MM.1S (cell line): Measurements from ENCODE around the gene CARD11.
A peak's percentile ranks its signal among the peaks of the same experiment; 100 is the strongest.

ENCODE experiments used
- DNase-seq: peaks from one replicate; pipeline ENCODE4 v3.0.0-alpha.2; 2015
- H2AFZ ChIP-seq: fragments of 300-600 bp; sonication (generic); 2 replicates; pipeline ENCODE4 v1.6.0; 2016; ENCODE audit warnings: antibody characterized with exemption, low read length
- H3F3A ChIP-seq: fragments of 300-600 bp; sonication (generic); 2 replicates; pipeline ENCODE4 v1.6.1; 2016; ENCODE audit warnings: mild to moderate bottlenecking, antibody characterized with exemption, low read length, moderate library complexity, mixed read lengths; ENCODE audit not compliant: insufficient read depth
- H3K27ac ChIP-seq: fragments of 300-600 bp; sonication (generic); 2 replicates; pipeline ENCODE4 v1.5.1; 2016; ENCODE audit warnings: mild to moderate bottlenecking, low read length
- H3K27me3 ChIP-seq: fragments of 300-600 bp; sonication (generic); replicated peaks from 2 replicates; pipeline ENCODE4 v1.6.0; 2016; ENCODE audit warnings: low read length; ENCODE audit not compliant: insufficient read depth
- H3K36me3 ChIP-seq: fragments of 300-600 bp; sonication (generic); replicated peaks from 2 replicates; pipeline ENCODE4 v1.6.1; 2016; ENCODE audit warnings: mild to moderate bottlenecking, low read length, mixed read lengths; ENCODE audit not compliant: insufficient read depth
- H3K4me1 ChIP-seq: fragments of 300-600 bp; sonication (generic); 2 replicates; pipeline ENCODE4 v1.6.1; 2016; ENCODE audit warnings: low read length, mixed read lengths
- H3K4me2 ChIP-seq: fragments of 300-600 bp; sonication (generic); 2 replicates; pipeline ENCODE4 v1.6.0; 2016; ENCODE audit warnings: low read depth, low read length
- H3K4me3 ChIP-seq: fragments of 300-600 bp; sonication (generic); 2 replicates; pipeline ENCODE4 v1.5.1; 2016; ENCODE audit warnings: low read length, mixed read lengths
- H3K79me2 ChIP-seq: fragments of 300-600 bp; sonication (generic); 2 replicates; pipeline ENCODE4 v1.6.1; 2016; ENCODE audit warnings: mixed run types, low read length, mixed read lengths
- H3K9ac ChIP-seq: fragments of 300-600 bp; sonication (generic); 2 replicates; pipeline ENCODE4 v1.6.1; 2016; ENCODE audit warnings: low read length, mixed read lengths
- H3K9me2 ChIP-seq: fragments of 300-600 bp; sonication (generic); replicated peaks from 2 replicates; pipeline ENCODE4 v1.6.1; 2016; ENCODE audit warnings: mild to moderate bottlenecking, low read length, mixed read lengths; ENCODE audit not compliant: insufficient read depth
- H3K9me3 ChIP-seq: fragments of 300-600 bp; sonication (generic); replicated peaks from 2 replicates; pipeline ENCODE4 v1.6.1; 2016; ENCODE audit warnings: mild to moderate bottlenecking, low read length, mixed read lengths; ENCODE audit not compliant: insufficient read depth
- H4K20me1 ChIP-seq: fragments of 300-600 bp; sonication (generic); 2 replicates; pipeline ENCODE4 v1.6.1; 2016; ENCODE audit warnings: mild to moderate bottlenecking, low read length, moderate library complexity, mixed read lengths; ENCODE audit not compliant: insufficient read depth
- CTCF ChIP-seq: fragments of 300-600 bp; sonication (generic); IDR thresholded peaks from 2 replicates; pipeline ENCODE4 v1.5.1; 2016; ENCODE audit warnings: antibody characterized with exemption, low read length, mixed read lengths
- EZH2 ChIP-seq: fragments of 300-600 bp; sonication (generic); optimal IDR thresholded peaks from 2 replicates; pipeline ENCODE3; 2017; ENCODE audit warnings: low read depth, mild to moderate bottlenecking, antibody characterized with exemption, low read length, mixed read lengths
- EZH2phosphoT487 ChIP-seq: fragments of 300-600 bp; sonication (generic); IDR thresholded peaks from 2 replicates; pipeline ENCODE4 v1.6.1; 2018; ENCODE audit warnings: antibody characterized with exemption, low read length

CARD11 gene

GRCh38 chr7:3043544-3044371 lies at the start of gene CARD11:
Gene CARD11 (minus strand): TSS chr7:3043867. CDS start chr7:2958506, 85,361 bp downstream.
- Histone ChIP-seq H3K36me3 (no peaks in the 10 kb centered on the region), H3K9ac (peak within 1 kb of the TSS; percentile 68), H3K79me2 (peaks cover 41% of the 10 kb centered on the region), H3K4me3 (peak within 1 kb of the TSS; percentile 64), H4K20me1 (no peaks in the 10 kb centered on the region), H3K27ac (peak within 1 kb of the TSS; percentile 16; the same call in 1 of the 2 replicates), H3K27me3 (no peaks in the 10 kb centered on the region), H2AFZ (peak within 1 kb of the TSS; percentile 72), H3K9me2 (no peaks in the 10 kb centered on the region), H3K4me2 (peak within 1 kb of the TSS; percentile 72), H3K4me1 (no peaks in the 10 kb centered on the region), H3K9me3 (no peaks in the 10 kb centered on the region), H3F3A (no peaks in the 10 kb centered on the region)
- TF ChIP-seq EZH2 (no peak), CTCF (0 out of 2 replicates have a peak, but pooled peaks have one; percentile 8), EZH2phosphoT487 (no peak)
- peak; percentile 34 for DNase-seq

GRCh38 chr7:3092468-3092867 lies 48.8 kb upstream of the CARD11 start:
- H3K36me3 ChIP-seq = no peaks in the 10 kb centered on the region
- peak; percentile 45 for DNase-seq
- H3K4me1 ChIP-seq = no peaks in the 10 kb centered on the region
- no peak overlapping the region for H3K9ac ChIP-seq
- TF ChIP-seq EZH2 = no peak
- no peak for TF ChIP-seq CTCF
- TF ChIP-seq EZH2phosphoT487 = no peak
- no peaks in the 10 kb centered on the region for H3K79me2 ChIP-seq
- no peaks in the 10 kb centered on the region for H3F3A ChIP-seq
- H3K9me3 ChIP-seq = no peaks in the 10 kb centered on the region
- no peaks in the 10 kb centered on the region for H3K9me2 ChIP-seq
- H3K27ac ChIP-seq = no peak overlapping the region
- no peak overlapping the region for H3K4me2 ChIP-seq
- H2AFZ ChIP-seq = no peak overlapping the region
- no peaks in the 10 kb centered on the region for H3K27me3 ChIP-seq
- no peak overlapping the region for H3K4me3 ChIP-seq
- no peaks in the 10 kb centered on the region for H4K20me1 ChIP-seq

GRCh38 chr7:3091631-3092030 lies 48.0 kb upstream of the CARD11 start:
- H2AFZ ChIP-seq = no peak overlapping the region
- H3K4me2 ChIP-seq = no peak overlapping the region
- no peaks in the 10 kb centered on the region for H3K79me2 ChIP-seq
- no peak overlapping the region for H3K4me3 ChIP-seq
- H3K9me3 ChIP-seq = no peaks in the 10 kb centered on the region
- no peak for DNase-seq
- H3K9ac ChIP-seq = no peak overlapping the region
- TF ChIP-seq CTCF = no peak
- TF ChIP-seq EZH2 = no peak
- TF ChIP-seq EZH2phosphoT487 = no peak
- H3K4me1 ChIP-seq = no peaks in the 10 kb centered on the region
- no peaks in the 10 kb centered on the region for H3F3A ChIP-seq
- H3K27ac ChIP-seq = no peak overlapping the region
- no peaks in the 10 kb centered on the region for H3K36me3 ChIP-seq
- no peaks in the 10 kb centered on the region for H3K9me2 ChIP-seq
- no peaks in the 10 kb centered on the region for H4K20me1 ChIP-seq
- no peaks in the 10 kb centered on the region for H3K27me3 ChIP-seq
